GM19099 (cell line): Measurements from ENCODE around the gene RNF113B.

Experiments
- POLR2A ChIP-seq: IDR thresholded peaks from 3 replicates; pipeline ENCODE4 v1.6.1; 2011; ENCODE audit warnings: low read depth; ENCODE audit not compliant: insufficient read length; ENCODE audit errors: extremely low read depth

The RNF113B gene

GRCh38 chr13:98214008-98214643, 37.1 kb upstream of the RNF113B start:
- TF ChIP-seq POLR2A = no peak

DNA sequence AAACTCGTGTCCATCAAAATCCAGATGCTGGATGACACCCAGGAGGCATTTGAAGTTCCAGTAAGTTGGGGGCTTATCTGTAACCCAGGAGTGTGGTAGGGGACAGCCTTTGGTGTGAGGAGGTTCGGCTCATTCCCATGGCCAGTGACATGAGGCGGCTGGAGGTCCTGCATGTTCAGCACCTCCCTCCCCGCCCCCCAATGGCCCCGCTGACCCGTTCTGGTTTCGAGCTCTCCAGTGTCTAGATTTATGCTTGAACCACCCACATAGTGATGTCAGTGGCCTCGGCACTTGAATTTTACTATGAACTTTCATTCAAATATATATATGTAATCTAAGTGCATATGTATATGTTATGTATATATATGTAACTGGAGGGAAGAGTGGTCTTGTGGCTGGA, 36.3 kb upstream of the RNF113B start:
- TF ChIP-seq POLR2A = no peak

GRCh38 chr13:98212763-98213162, 35.7 kb upstream of the RNF113B start:
- TF ChIP-seq POLR2A = no peak

DNA sequence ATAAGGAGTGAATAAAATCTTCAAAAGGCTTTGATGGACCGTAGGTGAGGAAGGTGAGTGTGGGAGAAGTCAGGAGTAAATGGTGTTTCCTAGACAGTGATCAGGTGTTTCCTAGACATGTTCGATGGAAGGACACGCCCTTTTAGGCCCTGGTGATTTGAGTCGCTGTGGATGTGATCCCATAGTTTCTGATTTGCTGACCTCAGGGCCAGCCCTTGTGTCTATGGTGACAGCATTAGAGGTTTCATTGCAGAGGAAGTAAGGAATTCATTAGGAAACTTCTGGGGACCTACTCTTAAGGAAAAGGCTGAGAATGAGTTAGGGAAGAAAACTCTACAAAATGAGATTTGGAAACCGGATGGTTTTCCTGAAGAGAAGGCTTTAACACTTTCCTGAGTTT, 31.5 kb upstream of the RNF113B start:
- no peak for TF ChIP-seq POLR2A

- no peak for TF ChIP-seq POLR2A
These were observed 30.3 kb upstream of the RNF113B start for GRCh38 chr13:98207416-98207815.

GRCh38 chr13:98206946-98207345, 29.9 kb upstream of the RNF113B start:
- no peak for TF ChIP-seq POLR2A

DNA sequence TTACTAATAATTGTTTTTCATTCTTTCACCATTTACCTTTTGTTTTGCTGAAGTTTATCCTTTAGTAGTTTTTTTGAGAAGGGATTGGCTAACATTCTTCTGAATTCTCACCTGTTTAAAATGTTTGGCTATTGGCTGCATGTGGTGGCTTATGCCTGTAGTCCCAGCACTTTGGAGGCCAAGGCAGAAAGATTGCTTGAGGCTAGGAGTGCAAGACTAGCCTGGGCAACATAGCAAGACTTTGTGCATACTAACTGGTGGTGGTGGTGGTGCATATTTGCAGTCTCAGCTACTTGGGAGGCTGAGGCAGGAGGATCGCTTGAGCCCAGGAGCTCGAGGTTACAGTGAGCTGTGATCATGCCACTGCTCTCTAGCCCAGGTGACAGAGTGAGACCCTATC, 27.5 kb upstream of the RNF113B start:
- no peak for TF ChIP-seq POLR2A

DNA sequence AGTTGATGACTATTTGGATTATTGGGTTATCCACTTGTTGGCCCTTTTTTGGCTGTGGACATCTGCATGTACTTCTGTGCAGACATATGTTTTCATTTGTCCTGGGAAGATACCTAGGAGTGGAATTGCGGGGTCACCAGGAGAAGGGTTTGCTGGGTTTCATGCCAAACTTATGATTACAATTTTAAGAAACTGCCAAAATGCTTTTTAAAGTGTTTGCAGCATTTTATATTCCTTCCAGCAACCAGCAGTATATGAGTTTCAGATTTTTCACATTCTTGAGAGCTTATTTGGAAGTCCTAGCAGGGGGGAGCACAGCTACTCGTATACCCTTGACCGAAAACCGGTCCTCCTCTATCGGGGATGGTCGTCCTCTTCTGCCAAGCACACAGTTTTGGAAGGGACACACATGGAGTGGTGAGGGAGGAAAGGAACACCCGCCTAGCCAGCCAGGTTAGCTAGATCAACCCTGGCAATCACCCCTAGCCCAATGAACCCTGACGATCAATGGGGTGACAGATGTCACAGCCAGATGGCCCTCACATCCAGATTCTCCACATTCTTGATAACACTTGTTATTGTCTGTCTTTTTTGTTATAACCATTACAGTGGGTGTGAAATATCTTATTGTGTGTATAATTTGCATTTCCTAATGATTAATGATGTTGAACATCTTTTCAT, 26.7 kb upstream of the RNF113B start:
- TF ChIP-seq POLR2A = no peak

GRCh38 chr13:98201984-98202383, 24.9 kb upstream of the RNF113B start:
- no peak for TF ChIP-seq POLR2A

GRCh38 chr13:98201189-98201588, 24.1 kb upstream of the RNF113B start:
- TF ChIP-seq POLR2A = no peak

- no peak for TF ChIP-seq POLR2A
These were observed 23.3 kb upstream of the RNF113B start for GRCh38 chr13:98200211-98200878.

DNA sequence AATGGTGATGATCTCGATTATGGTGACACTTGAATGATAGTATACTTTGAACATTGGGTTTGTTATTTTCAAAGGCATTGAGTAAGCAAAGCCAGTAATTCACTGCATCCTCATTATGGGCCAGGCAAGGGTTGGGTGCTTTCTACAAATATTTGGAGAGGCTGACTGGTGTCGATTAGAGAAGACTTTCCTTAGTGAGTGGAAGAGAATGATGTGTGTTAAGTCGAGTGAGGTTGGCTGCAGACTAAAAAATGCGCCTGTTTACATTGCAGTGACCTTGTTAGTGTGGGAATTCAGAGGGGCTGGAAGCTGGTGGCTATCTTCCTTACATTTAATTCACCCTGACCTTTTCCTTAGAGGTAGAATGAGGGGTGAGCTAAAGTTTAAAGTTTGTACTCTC, 22.4 kb upstream of the RNF113B start:
- no peak for TF ChIP-seq POLR2A

DNA sequence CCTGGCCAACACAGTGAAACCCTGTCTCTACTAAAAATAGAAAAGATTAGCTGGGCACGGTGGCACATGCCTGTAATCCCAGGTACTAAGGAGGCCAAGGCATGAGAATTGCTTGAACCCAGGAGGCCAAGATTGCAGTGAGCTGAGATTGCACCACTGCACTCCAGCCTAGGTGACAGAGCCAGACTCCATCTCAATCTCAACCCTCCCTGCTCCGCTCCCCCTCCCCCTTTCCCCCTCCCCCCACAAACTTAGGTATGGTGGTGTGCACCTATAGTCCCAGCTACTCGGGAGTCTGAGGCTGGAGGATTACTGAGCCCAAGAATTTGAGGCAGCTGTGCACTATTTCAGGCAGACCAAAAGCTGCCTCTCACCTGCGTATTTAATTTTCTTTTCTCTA, 21.6 kb upstream of the RNF113B start:
- TF ChIP-seq POLR2A = no peak

- no peak for TF ChIP-seq POLR2A
These were observed 18.2 kb upstream of the RNF113B start for GRCh38 chr13:98195054-98195791.

- TF ChIP-seq POLR2A = no peak
These were observed 14.9 kb upstream of the RNF113B start for GRCh38 chr13:98192008-98192407.
